ENCODE measurements around the gene TCHH. TPM values are rescaled to one million over a fixed set of nuclear protein-coding genes. Genes with fewer than 3 reads are reported as not detected.
"Not testable (repeated sequence)": the region's sequence is repeated elsewhere in the genome, so short reads cannot be mapped to it uniquely, and the experiment has no call there.

The TCHH gene
- total RNA-seq, 2 experiments from 2014 or later: 0.12 to 0.22 TPM

- DNase-seq: no peak
- H3K9me3 Mint-ChIP-seq: no peaks in the 10 kb centered on the region
- H3K4me3 Mint-ChIP-seq: no peak overlapping the region
- no peak overlapping the region for H3K27ac Mint-ChIP-seq
- peaks cover 6% of the 10 kb centered on the region for H3K4me1 Mint-ChIP-seq
- H3K36me3 Mint-ChIP-seq: peaks cover 4% of the 10 kb centered on the region
- peaks cover 17% of the 10 kb centered on the region for H3K27me3 Mint-ChIP-seq
Measured at GRCh38 chr1:152107031-152107983, 7.9 kb downstream of the TCHH start.

- no peak overlapping the region for H3K27ac Mint-ChIP-seq
- H3K27me3 Mint-ChIP-seq: peaks cover 37% of the 10 kb centered on the region
- no peak overlapping the region for H3K4me3 Mint-ChIP-seq
- H3K9me3 Mint-ChIP-seq: no peaks in the 10 kb centered on the region
- peaks cover 4% of the 10 kb centered on the region for H3K36me3 Mint-ChIP-seq
- peaks cover 6% of the 10 kb centered on the region for H3K4me1 Mint-ChIP-seq
- DNase-seq: no peak
Measured at GRCh38 chr1:152104854-152105253, 10.4 kb downstream of the TCHH start.

GRCh38 chr1:152096931-152097330, 18.3 kb downstream of the TCHH start:
- Mint-ChIP-seq H3K4me1 (no peaks in the 10 kb centered on the region), H3K27me3 (peaks cover 66% of the 10 kb centered on the region), H3K36me3 (no peaks in the 10 kb centered on the region), H3K4me3 (no peak overlapping the region), H3K9me3 (peaks cover 20% of the 10 kb centered on the region), H3K27ac (no peak overlapping the region)
- no peak for DNase-seq

DNA sequence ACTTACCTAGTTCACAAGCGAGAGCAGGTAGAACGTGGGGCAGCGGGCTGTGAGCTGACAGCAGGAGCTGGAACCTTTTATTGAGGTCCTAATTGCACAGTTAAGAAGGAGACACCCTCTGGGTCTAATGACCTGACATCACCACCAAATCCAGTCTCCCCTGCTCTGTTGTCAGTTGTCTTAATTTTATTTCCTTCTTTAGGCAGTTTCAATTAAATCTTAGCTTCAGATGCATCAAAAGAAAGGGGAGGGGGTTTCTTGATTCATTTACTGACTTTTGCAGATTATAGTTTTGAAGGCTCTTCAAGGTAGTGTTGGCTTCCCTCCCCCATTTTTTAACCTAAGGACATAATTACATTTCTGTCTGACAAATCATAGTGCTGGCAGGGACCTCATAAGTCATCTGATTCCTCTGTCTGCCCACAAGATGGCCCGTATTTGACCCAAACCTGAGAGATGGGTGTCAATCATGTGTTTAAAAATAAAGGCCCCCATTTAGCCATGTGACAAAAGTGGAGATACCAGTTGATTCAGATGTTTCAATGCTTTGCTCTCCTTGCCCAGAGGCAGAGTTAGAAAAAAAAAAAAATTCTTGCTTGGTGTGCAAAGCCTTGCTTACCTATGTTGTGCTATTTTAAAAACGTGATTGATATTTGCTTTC, 26.1 kb downstream of the TCHH start, which contains the start of gene TCHHL1:
Gene TCHHL1, minus strand, starts transcription at position 51 of the 661 bp plus-strand sequence. CDS start 921 bp downstream, outside the sequence.
- Mint-ChIP-seq H3K27me3 (peaks cover 32% of the 10 kb centered on the region), H3K4me3 (no peak within 1 kb of the TSS), H3K4me1 (no peaks in the 10 kb centered on the region), H3K9me3 (peaks cover 15% of the 10 kb centered on the region), H3K36me3 (no peaks in the 10 kb centered on the region), H3K27ac (no peak within 1 kb of the TSS)
- no peak for DNase-seq

DNA sequence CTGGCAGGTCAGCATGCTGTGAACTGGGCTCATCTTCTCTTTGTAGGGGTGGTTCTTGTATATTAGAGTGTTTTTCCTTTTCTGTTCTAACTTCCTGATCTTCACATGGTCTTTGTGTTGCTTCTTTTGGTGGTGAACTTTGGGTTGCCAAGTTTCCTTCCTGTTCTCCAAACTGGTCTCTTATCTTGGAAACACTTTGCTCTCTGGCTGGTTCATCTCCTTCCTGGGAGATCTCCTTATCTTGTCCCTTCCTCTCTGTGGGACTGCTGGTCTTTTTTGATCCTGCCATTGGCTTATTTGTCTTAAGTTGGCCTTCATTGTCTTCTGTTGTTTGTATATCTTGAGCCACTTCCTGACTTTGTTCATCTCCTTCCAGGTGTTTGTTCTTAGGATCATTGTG, 28.5 kb downstream of the TCHH start:
- Mint-ChIP-seq H3K27me3 (peaks cover 17% of the 10 kb centered on the region), H3K9me3 (peaks cover 2% of the 10 kb centered on the region)
- DNase-seq: no peak

GRCh38 chr1:152084853-152085252, 30.4 kb downstream of the TCHH start:
- Mint-ChIP-seq H3K27ac (no peak overlapping the region), H3K4me3 (no peak overlapping the region), H3K4me1 (no peaks in the 10 kb centered on the region), H3K36me3 (no peaks in the 10 kb centered on the region), H3K9me3 (no peaks in the 10 kb centered on the region), H3K27me3 (peaks cover 5% of the 10 kb centered on the region)
- no peak for DNase-seq

More for the DNA sequence above, 28.5 kb downstream of the TCHH start:
- no peak overlapping the region for H3K27ac Mint-ChIP-seq
- no peaks in the 10 kb centered on the region for H3K36me3 Mint-ChIP-seq
- no peaks in the 10 kb centered on the region for H3K4me1 Mint-ChIP-seq
- H3K4me3 Mint-ChIP-seq: no peak overlapping the region

- H3K4me1 Mint-ChIP-seq, H3K4me3 Mint-ChIP-seq, H3K27ac Mint-ChIP-seq, H3K36me3 Mint-ChIP-seq, H3K9me3 Mint-ChIP-seq, DNase-seq, H3K27me3 Mint-ChIP-seq: not testable (repeated sequence)
Measured at GRCh38 chr1:152081026-152081425, 34.2 kb downstream of the TCHH start.

- not testable (repeated sequence) for H3K4me1 Mint-ChIP-seq, H3K36me3 Mint-ChIP-seq, H3K4me3 Mint-ChIP-seq, H3K9me3 Mint-ChIP-seq, H3K27ac Mint-ChIP-seq, DNase-seq, H3K27me3 Mint-ChIP-seq
Measured at GRCh38 chr1:152080494-152080893, 34.8 kb downstream of the TCHH start.

GRCh38 chr1:152078831-152079441, 36.3 kb downstream of the TCHH start:
- H3K27ac Mint-ChIP-seq: no peak overlapping the region
- no peaks in the 10 kb centered on the region for H3K9me3 Mint-ChIP-seq
- H3K4me1 Mint-ChIP-seq: no peaks in the 10 kb centered on the region
- DNase-seq: no peak
- no peak overlapping the region for H3K4me3 Mint-ChIP-seq
- H3K27me3 Mint-ChIP-seq: peaks cover 1% of the 10 kb centered on the region
- H3K36me3 Mint-ChIP-seq: no peaks in the 10 kb centered on the region

GRCh38 chr1:152072311-152072710, 42.9 kb downstream of the TCHH start:
- no peak overlapping the region for H3K4me3 Mint-ChIP-seq
- no peak overlapping the region for H3K27ac Mint-ChIP-seq
- H3K36me3 Mint-ChIP-seq: no peaks in the 10 kb centered on the region
- no peaks in the 10 kb centered on the region for H3K9me3 Mint-ChIP-seq
- no peaks in the 10 kb centered on the region for H3K4me1 Mint-ChIP-seq
- no peak for DNase-seq
- peaks cover 27% of the 10 kb centered on the region for H3K27me3 Mint-ChIP-seq

DNA sequence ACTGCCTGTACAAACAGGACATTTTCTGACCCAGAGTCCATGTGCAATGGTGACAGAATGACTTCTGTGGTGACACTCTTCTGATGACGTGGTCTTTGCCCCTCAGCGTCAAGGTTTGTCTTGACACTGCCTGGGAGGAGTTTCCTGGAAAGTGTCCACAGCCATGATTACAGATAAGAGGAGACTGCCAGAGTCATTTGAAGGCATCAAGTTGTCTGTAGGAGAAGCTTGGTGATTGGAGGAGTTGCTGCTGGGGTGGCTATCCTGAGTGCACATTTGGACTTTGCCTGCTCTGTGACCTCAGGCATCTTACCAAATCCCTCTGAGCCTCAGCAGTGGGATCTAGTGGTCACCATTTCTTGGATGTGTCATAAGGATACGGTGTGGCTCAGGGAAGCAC, 44.1 kb downstream of the TCHH start:
- DNase-seq: no peak
- Mint-ChIP-seq H3K36me3 (no peaks in the 10 kb centered on the region), H3K27ac (no peak overlapping the region), H3K4me3 (no peak overlapping the region), H3K27me3 (peaks cover 34% of the 10 kb centered on the region), H3K9me3 (no peaks in the 10 kb centered on the region), H3K4me1 (no peaks in the 10 kb centered on the region)

DNA sequence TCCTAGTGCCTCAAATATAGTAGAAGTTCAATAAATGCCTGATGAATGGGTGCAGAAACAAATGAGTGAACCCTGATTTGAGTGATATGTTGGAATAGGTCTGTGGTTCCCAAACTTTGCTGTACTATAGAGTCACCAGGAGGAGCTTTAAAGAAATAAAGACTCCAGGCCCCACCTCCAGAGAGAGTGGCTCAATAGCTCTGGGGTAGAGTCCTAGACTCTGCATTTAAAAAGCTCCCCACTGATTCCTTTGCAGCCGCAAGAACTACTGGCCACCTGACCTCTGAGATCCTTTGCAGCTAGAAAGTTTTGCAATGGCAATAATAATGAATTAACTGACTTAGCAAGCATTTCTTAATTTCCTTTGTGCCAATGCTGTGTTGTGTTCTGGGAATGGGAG, 47.3 kb downstream of the TCHH start:
- no peak overlapping the region for H3K27ac Mint-ChIP-seq
- H3K27me3 Mint-ChIP-seq: peaks cover 41% of the 10 kb centered on the region
- no peaks in the 10 kb centered on the region for H3K4me1 Mint-ChIP-seq
- H3K36me3 Mint-ChIP-seq: no peaks in the 10 kb centered on the region
- DNase-seq: no peak
- H3K4me3 Mint-ChIP-seq: no peak overlapping the region
- no peaks in the 10 kb centered on the region for H3K9me3 Mint-ChIP-seq

DNA sequence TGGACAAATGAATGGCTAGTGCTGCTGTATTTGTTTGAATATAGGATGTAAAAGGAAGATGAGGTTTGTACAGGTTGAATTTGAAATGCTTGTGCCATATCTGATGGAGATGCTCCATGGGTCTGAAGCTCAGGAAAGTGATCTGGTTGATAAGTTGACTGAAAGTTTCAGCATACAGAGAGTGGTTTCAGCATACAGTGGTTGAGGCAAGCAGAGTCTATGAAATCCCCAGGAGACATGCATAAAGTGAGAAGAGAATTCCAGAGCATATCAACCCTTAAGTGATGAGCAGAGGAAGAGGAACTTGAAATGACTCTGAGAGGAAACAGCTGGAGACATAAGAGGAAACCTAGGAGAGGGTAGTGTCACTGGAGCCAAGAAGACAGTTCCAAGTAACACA, 48.1 kb downstream of the TCHH start:
- H3K27me3 Mint-ChIP-seq: peaks cover 35% of the 10 kb centered on the region

DNA sequence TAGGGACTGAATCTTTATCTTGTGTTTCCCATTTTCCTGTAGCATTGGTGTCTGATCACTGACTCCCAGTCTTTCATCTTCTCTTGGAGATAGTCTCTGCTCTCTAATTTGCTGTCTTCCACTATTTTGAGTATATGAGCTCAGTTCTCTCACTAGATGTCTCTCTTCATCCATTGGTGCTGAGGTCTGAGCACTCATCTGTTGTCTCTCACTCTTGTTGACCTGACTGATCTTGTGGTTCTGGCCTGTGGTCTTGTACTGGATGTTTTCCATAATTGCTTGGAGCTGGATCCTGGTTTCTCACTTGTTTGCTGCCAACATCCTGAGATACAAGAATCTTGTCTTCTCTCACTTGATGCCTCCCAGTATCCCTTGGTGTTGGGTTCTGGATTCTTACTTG, 53.3 kb downstream of the TCHH start:
- H3K4me3 Mint-ChIP-seq: no peak overlapping the region
- no peak overlapping the region for H3K27ac Mint-ChIP-seq
- no peak for DNase-seq
- peaks cover 22% of the 10 kb centered on the region for H3K27me3 Mint-ChIP-seq
- no peaks in the 10 kb centered on the region for H3K4me1 Mint-ChIP-seq
- no peaks in the 10 kb centered on the region for H3K9me3 Mint-ChIP-seq
- no peaks in the 10 kb centered on the region for H3K36me3 Mint-ChIP-seq

More for the DNA sequence above, 48.1 kb downstream of the TCHH start:
- H3K4me3 Mint-ChIP-seq: no peak overlapping the region
- no peak for DNase-seq
- no peaks in the 10 kb centered on the region for H3K4me1 Mint-ChIP-seq
- H3K27ac Mint-ChIP-seq: no peak overlapping the region
- H3K36me3 Mint-ChIP-seq: no peaks in the 10 kb centered on the region
- H3K9me3 Mint-ChIP-seq: no peaks in the 10 kb centered on the region
